GM21381 (cell line): ENCODE data around the gene LDLRAD3.

Experiments
- ATAC-seq: cut with Tn5 transposase; IDR thresholded peaks from one replicate; pipeline ENCODE4 v1.9.1; 2021; ENCODE audit warnings: mild to moderate bottlenecking, moderate library complexity; ENCODE audit not compliant: unreplicated experiment

Gene LDLRAD3

DNA sequence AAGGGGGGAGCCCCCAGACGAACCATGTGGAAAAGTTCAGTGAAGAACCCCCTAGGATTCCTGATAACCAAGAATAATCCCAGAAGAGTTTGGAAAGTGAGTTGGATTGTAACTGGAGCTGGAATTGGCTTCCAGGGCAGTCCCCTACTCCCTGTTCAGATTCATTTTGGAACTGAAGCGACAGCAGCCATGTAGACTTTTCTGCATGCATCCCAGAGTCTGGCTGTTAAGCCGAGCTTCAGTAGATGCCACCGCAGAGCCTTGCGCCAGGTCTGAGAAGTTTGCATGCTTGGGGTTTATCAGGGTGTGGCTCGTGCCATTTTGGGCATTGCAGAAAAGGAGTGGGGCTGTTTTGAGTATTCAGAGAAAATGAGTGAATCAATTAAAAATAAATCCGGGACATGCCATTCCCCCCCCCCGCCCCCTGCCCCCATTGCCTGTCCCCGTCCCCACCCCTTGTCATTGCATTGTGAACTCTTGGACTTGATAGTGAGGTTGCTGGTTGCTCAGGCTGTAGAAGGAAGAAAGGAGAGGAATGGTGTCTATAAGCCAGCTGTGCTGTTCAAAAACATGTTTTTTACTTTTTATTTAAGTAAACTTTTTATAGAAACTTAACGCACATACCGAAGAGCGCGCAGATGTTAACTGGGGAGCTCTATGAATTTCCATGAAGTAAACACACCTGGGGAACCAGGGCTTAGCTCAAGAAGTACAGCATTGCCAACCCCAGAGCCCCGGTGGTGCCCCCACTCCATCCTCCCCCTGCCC is 71.2 kb downstream of the LDLRAD3 start:
- no peak for ATAC-seq

DNA sequence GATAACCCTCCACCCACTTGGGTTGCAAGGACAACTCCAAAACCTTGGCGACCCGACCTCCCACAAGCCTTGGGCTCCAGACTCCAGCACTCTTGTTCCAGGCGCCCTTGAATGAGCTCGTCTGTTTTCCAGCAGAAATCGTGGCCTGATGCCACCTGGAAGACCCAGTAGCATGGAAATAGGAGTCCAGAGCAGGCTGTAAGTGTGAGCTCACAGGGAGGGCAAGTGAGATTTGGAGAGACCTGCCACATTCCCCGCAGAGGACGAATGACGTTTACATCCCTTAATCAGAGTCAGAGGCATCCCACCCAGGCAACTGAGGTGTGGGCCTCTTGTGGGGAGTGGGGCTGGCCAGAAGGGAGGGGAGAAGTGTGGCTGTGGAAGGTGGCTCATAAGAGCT is 71.9 kb downstream of the LDLRAD3 start:
- no peak for ATAC-seq

DNA sequence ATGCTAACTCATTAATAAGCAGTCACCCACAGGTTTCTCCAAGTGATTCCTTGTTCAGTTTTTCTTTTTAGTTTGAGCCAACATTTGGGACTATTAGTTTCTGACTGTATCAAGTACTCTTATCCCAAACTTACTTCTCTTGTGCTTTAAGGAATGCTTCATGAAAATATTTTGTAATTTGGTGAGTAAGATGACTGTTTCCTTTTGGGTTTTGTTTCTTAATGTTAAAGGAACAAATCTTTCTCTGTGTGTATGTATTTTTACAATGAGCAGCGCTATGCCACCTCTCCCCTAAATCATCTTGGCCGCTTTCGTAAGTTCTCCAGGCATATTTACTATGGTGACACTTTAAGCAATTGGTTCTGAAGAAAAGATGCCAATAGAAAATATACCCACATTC is 72.4 kb downstream of the LDLRAD3 start:
- ATAC-seq, result no peak

DNA sequence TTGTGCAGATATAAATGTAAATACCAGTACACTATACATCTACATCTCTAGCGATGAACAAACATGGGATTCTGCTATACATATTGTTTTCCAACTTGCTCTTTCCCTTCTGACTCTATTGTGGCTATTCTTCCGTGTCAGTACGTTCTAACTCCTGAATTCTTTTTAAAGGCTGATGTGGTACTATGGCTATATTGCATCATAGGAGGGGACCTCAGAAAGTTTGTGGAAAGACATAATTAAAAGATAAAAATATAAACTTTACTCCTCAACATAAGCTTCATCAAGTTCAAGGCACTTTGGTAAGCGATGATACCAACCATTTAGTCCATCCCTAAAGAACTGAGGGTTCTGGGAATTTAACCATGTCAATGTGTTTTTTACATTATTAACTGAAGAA is 72.8 kb downstream of the LDLRAD3 start:
- no peak for ATAC-seq

DNA sequence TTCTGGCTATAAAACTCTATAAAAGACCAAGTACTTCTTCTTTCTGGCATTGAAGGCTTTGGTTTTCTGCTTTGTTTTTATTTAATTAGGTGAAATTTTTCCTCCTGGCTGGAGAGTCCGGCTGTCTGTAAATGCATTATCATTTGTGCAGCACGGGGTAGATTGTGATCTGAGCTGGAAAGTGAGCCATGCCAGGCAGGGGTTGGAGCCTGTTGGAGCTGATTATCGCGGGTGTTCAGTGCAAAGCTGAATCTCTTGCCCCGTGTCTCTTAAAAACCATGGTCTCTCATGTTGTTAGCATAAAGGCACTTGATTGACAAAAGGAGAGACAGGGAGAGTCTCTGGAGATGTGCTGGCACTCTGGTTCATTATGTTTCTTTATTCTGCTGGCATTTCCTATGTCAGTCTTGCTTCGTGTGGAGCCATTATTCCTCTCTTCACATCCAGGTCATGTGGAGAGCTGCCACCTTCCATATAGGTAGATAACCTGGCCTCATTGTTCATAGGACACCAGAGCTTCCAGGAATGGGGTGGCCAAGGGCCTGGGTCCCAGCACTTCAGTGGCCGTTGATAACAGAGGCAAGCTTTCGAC is 75.2 kb downstream of the LDLRAD3 start:
- ATAC-seq, result no peak

DNA sequence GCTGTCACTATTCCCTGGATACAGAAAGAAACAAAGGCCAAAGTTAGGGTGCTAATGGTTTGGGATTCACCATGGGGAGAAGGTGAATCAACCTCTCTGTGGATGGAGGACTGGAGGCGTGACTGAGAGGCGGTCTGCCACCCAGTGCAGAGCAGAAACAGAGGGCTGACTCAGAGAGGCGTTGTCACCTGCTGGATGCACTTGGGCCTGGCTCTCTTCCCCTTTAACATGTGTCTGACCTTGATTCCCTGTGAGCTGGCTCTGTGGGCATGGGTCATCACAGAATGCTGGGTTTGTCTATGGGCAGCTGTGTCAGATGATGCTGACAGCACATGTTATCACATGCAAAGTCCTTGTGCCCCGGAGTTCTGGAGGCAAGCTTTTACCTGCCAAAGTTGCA is 75.9 kb downstream of the LDLRAD3 start:
- ATAC-seq, result no peak

DNA sequence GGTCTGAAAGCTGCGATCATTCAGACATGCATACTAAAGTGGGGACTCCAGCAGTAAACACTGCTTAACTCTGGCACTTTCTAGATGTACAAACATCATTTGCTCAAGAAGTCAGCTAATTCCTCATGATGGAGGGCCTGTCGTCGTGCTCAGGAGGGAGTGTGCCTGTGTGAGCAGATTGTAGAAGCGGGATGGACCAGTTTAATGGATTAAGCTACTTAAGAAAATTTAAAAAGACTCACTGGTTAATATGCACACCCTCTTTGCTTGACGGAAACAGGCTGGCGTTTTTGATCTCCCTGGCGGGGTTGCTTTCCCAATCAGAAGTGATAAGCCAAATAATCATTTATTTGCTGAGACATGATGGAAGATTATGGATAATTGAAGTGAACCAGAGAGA is 79.0 kb downstream of the LDLRAD3 start:
- no peak for ATAC-seq

DNA sequence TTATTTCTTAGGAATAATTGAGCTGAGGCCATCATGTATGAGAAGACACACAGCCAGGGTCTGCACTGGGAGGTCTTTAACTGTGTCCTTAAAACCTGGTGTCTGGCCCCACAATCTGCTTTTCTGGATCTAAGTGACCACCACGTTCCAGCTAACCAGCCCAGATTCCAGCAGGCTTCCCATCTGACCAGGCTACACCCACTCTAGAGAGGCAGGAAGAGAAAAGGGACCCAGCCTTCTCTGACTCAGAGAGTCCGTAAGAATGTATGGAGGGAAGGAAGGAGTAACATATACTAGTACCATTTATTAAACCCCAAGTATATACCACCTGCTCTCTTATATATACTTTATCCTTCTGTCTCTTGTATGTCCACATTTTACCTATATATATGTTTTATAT is 80.1 kb downstream of the LDLRAD3 start:
- ATAC-seq, result no peak

DNA sequence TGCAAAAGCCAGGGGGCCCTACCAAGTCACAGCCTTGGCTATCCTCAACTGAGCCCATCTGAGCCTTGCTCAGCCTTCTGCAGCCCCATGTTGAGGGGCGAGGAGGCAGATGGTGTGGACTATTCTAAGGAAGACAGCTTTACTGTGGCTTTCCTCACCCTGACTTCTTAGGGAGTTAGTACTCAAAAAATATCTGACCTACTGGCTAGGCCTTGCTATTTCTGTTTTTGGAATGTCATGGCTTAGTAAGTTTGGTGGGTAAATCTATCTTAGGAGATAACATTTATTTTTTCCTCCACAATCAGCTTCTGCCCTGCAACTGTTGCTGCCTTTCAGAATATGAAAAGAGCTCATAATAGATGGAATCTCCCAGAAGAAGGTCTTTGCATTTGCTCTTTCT is 80.9 kb downstream of the LDLRAD3 start:
- no peak for ATAC-seq

DNA sequence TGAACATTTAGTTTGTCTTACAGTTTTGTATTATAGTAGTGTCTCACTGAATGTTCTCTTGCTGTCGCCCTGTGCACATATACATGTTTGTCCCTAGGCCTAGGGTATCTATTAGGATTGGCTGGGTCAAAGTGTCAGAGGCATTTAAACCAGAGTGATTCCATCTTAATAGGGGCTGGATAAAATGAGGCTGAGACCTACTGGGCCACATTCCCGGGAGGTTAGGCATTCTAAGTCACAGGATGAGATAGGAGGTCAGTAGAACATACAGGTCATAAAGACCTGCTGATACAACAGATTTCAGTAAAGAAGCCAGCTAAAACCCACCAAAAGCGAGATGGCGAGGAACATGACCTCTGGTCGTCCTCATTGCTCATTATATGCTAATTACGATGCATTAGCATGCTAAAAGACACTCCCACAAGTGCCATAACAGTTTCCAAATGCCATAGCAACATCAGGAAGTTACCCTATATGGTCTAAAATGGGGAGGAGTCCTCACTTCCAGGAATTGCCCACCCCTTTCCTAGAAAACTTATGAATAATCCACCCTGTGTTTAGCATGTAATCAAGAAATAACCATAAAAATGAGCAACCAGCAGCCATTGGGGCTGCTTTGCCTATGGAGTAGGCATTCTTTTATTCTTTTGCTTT is 82.6 kb downstream of the LDLRAD3 start:
- ATAC-seq, result no peak

DNA sequence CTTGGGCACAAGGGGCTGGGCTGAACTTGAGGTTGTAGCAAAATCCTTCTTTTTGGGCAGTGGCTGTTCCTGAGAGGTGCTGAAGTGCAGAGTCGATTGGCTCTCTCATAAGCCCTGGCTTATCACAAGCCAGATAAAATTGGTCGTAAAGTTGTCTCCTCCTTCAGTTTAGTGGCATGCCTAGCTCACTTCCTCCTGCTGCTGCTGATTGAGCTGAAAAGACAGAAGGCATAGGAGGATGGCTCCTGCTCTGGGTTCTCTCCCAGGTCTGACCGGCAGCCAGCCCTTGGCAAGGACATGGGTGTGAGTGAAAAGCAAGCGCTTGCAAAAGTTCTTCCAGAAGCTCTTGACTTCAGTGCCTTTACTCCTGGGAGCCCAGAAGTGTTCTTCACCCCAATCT is 83.9 kb downstream of the LDLRAD3 start:
- no peak for ATAC-seq

DNA sequence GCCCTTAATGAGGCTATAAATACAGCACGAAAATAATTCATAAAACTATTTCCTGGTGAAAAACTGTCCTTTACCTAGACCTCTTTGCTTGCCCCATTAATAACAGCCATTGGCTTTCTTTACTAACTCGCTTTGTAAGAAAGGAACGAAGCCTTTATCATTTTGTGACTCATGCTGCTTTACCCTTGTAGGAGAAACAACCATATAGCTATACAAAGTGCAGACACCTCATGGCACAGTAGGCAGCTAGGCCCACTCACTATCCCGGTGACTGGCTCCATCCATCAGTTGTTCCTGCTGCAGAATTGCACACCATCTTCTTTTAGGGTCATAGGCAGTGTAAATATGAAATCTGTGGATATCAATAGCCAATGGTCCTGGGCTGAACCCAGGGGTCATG is 85.8 kb downstream of the LDLRAD3 start:
- no peak for ATAC-seq

DNA sequence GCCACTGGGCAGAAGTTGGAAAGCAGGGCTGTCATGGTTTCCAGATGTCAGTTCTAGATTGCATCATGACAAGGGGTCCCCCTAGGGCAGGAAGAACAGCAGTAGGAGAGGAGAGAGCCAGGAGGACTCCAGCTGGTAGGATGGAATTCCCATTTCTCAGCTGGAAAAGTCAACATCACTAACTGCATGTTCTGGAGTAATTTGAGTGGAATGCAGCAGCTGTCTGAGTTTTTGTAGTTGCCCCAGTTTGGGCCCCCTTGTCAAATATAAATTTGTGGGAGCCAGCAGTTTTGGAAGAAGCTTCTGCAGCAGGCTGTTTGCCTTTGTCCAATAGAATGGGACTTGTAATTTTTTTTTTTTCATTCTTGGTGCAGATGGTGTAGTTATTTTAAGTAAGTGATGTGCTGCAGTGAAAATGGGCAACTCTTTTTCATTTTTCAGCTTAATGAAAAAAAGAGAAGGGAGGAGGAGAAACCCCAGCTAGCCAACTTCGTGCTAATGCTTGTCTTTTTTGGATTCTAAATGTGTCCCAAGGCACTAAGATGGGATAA is 86.9 kb downstream of the LDLRAD3 start:
- no peak for ATAC-seq

DNA sequence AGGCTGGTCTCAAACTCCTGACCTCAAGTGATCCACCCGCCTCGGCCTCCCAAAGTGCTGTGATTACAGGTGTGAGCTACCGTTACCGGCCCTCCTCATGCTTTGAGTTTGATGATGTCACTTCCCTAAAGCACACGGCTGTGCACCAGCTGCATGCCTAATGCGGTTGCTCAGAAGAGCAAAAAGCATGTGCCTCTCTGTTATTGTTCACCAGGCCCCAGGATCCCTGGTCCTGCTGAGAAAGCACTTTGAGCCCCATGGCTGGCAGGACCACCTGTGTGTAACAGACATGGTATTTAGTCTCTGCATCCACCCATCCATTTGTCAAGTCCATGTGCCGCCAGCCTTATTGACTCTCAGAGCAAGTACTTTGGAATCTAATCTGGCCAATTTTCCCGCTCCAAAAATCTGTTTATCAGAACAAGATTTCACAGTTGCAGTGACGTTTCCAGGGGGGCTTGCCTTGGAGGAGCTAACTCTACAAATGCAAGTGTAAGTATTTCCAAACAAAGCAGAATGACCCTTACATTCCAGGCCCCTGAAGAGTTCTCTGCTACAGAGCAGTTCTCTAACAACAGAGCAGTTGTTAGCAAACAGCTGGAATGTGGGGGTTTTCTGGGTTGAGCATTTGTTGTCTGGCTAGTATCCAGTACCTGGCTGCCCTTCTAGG is 89.4 kb downstream of the LDLRAD3 start:
- no peak for ATAC-seq

DNA sequence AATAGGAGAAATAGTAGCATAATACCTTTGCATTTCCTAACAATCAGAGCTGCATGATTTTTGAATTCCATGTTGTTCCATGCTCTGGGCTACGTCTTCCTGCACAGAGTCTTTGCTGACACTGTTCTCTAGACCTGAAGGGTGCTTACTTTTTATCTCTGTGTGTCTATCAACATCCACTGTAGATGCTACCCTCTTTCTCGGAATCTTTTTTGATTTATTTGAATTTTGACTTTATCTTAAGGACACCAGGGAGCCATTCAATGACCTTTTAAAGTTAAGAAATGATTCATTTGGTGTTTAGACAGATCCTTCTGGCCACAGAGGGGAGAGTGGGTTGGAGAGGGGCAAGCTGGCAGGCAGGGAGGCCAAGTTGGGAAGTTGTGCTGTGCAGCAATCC is 90.1 kb downstream of the LDLRAD3 start:
- ATAC-seq, result no peak

DNA sequence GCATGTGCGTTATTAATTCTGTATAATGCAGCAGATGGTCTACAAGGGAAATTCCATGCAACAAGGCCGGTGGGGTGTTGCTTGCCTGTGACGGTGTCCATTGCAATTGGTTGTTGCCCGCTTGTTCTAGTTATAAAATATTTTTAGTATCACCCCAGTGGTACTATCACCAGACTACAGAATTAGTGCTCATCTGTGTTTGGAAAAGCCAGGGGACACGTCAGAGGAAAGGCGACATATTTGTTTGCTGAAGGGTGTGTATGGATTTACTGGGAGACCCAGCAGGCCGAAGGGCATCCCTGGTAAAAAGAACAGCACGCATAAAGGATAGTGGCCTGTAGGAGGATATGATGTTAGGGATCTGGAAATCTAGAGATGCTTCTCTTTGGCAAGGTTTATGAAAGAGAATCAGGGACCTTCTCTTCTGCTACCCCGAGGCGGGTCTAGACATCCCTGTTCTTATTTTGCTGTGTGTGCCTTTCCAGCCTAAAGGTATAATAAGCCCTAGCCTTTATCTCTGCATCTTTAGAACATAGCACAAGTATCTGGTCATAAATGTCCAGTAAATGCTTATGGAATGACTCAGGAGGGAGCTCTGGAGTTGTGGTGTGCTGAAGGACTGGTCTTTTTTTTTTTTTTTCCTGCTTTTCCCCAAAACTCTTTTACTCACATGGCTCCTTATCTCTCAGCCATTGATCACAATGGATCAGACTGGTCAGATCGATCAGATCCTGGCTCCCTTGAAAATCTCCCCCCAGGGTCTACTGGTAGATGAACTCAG is 90.9 kb downstream of the LDLRAD3 start:
- ATAC-seq, result no peak

DNA sequence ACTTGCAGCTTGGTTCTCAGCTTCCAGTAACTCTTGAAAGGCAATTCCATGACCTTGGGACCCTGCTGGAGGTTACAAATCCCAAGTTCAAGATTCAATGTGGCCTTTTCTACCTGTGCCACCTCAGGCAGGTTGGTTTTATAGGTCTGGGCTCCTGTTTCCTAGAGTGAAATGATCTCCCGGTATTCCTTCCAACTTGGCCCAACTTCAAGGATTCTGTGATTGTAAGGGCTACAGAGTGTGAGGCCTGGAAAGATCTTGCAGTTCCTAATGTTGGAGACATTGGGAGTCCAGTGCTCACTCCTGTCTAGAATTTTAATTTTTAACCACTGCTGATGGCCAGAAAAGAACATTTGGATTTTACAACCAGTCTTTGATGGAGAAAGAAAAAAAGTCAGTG is 91.6 kb downstream of the LDLRAD3 start:
- ATAC-seq, result no peak

DNA sequence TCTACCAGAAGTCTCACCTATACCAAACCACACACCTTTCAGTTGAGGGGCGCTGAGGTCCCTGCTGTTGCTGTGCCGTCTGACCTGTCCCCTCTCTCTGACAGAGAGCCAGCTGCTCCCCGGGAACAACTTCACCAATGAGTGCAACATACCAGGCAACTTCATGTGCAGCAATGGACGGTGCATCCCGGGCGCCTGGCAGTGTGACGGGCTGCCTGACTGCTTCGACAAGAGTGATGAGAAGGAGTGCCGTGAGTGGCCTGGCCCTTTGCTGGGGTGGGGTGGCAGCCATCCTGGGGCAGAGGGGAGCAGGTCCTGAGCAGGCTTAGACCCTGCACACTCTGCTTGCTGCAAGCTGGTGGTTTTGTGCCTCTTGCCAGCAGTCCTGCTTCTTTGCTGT is 92.1 kb downstream of the LDLRAD3 start:
- no peak for ATAC-seq

DNA sequence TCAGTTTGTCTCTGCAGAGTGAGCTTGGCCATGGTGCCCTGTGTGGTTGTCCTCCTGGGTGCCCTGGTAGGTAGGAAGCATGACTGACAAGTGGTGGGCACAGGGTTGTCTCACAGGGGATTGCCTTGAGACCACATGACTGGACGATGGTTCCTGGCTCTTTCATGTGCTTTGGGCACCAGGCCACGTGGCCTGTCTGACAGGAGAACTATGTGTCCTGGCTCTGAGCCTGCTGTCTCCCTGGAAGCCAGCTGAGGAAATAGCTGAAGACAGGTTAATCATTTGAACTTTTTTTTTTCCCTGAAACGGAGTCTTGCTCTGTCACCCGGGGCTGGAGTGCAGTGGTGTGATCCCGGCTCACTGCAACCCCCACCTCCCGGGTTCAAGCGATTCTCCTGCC is 93.2 kb downstream of the LDLRAD3 start:
- ATAC-seq, result no peak

DNA sequence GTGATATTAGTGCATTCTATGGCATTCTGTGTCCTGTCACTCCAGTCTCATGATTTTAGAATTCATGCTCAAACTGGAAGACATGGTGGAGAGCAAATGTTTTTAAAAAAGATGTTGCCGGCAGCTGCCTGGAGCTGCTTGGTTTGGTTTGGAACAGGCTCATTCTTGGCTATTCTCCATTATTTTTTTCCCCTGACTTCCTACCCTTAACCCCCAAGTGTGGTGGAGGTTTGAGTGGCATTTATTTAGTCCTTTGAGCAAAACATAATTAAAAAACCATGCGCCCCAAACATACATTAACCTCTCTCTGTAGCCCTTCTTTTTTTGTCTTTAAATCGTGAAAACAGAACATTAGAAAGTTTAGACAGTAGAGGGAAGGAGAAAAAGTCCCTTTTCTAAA is 94.7 kb downstream of the LDLRAD3 start:
- no peak for ATAC-seq

DNA sequence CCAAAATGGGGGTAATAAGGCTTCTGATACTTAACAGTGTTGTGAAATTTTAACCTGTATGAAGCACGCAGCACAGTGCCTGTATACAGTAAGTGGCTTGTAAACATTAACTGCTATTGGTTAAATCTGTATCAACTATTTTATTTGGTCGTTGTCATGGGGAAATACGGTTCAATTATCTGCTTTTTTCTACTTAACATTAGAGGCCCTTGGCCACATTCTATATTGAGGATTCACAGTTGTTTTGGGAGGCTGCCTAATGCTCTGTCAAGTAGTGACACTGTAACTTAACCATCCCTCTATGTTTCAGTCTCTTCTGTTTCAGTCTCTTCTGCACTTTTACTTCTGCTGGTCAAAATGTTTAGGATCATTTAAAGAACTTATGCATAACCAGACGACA is 95.6 kb downstream of the LDLRAD3 start:
- ATAC-seq, result no peak
